SK-N-SH treated with all-trans-retinoic acid at 6 μM for 48 hours (cell line): ENCODE measurements around the gene MXRA7.

Experiments used
- ATAC-seq: fragments of 200-7000 bp; cut with Tn5 transposase; 3 replicates; pipeline ENCODE4 v1.9.1; 2020; ENCODE audit warnings: mild to moderate bottlenecking, moderate library complexity
- ARNTL ChIP-seq: fragments of 450-650 bp; formaldehyde crosslinking; IDR thresholded peaks from 2 replicates; pipeline ENCODE4 v1.5.0; 2020; ENCODE audit warnings: low read depth, mild to moderate bottlenecking, moderate library complexity, borderline replicate concordance
- BACH2 ChIP-seq: fragments of 250-450 bp; sonication (Bioruptor Pico); IDR thresholded peaks from 2 replicates; pipeline ENCODE4 v1.9.0; 2021; ENCODE audit warnings: mild to moderate bottlenecking, borderline replicate concordance
- CREB5 ChIP-seq: fragments of 250-450 bp; sonication (Bioruptor Pico); IDR thresholded peaks from 2 replicates; pipeline ENCODE4 v1.5.1; 2020; ENCODE audit warnings: low read depth, mild to moderate bottlenecking, moderate library complexity
- CSDC2 ChIP-seq: fragments of 250-450 bp; sonication (Bioruptor Pico); IDR thresholded peaks from 2 replicates; pipeline ENCODE4 v1.5.0; 2020; ENCODE audit warnings: mild to moderate bottlenecking, moderate library complexity
- CSRNP3 ChIP-seq: fragments of 250-450 bp; sonication (Bioruptor Pico); IDR thresholded peaks from 2 replicates; pipeline ENCODE4 v1.5.1; 2021; ENCODE audit warnings: mild to moderate bottlenecking, moderate library complexity
- ESRRG ChIP-seq: fragments of 250-450 bp; sonication (Bioruptor Pico); IDR thresholded peaks from 2 replicates; pipeline ENCODE4 v1.6.1; 2021; ENCODE audit warnings: mild to moderate bottlenecking
- GLIS3 ChIP-seq: fragments of 250-450 bp; sonication (Bioruptor Pico); IDR thresholded peaks from 2 replicates; pipeline ENCODE4 v1.5.0; 2020; ENCODE audit warnings: mild to moderate bottlenecking, moderate library complexity
- ISL1 ChIP-seq: fragments of 250-450 bp; sonication (Bioruptor Pico); IDR thresholded peaks from 2 replicates; pipeline ENCODE4 v2.1.2; 2022; ENCODE audit warnings: mild to moderate bottlenecking, moderate library complexity
- OSR1 ChIP-seq: fragments of 250-450 bp; sonication (Bioruptor Pico); IDR thresholded peaks from 2 replicates; pipeline ENCODE4 v1.8.0; 2022; ENCODE audit warnings: moderate library complexity, mild to moderate bottlenecking, inconsistent platforms
- PATZ1 ChIP-seq: fragments of 250-450 bp; sonication (Bioruptor Pico); IDR thresholded peaks from 2 replicates; pipeline ENCODE4 v1.8.0; 2020; ENCODE audit warnings: mild to moderate bottlenecking, moderate library complexity, borderline replicate concordance
- POU6F1 ChIP-seq: fragments of 250-450 bp; sonication (Bioruptor Pico); IDR thresholded peaks from 2 replicates; pipeline ENCODE4 v1.8.0; 2021; ENCODE audit warnings: low read depth, mild to moderate bottlenecking, moderate library complexity, borderline replicate concordance
- PPARA ChIP-seq: fragments of 250-450 bp; sonication (Bioruptor Pico); IDR thresholded peaks from 2 replicates; pipeline ENCODE4 v1.5.0; 2020; ENCODE audit warnings: mild to moderate bottlenecking, borderline replicate concordance
- RARB ChIP-seq: fragments of 250-450 bp; sonication (Bioruptor Pico); IDR thresholded peaks from 2 replicates; pipeline ENCODE4 v1.8.0; 2021; ENCODE audit warnings: mild to moderate bottlenecking, moderate library complexity
- SNAI2 ChIP-seq: fragments of 250-450 bp; sonication (Bioruptor Pico); IDR thresholded peaks from 2 replicates; pipeline ENCODE4 v1.5.0; 2020; ENCODE audit warnings: mild to moderate bottlenecking, moderate library complexity
- TCF4 ChIP-seq: fragments of 250-450 bp; sonication (Bioruptor Pico); IDR thresholded peaks from 2 replicates; pipeline ENCODE4 v1.8.0; 2021; ENCODE audit warnings: mild to moderate bottlenecking, moderate library complexity, borderline replicate concordance
- TOX ChIP-seq: fragments of 250-450 bp; sonication (Bioruptor Pico); IDR thresholded peaks from 2 replicates; pipeline ENCODE4 v1.8.0; 2021; ENCODE audit warnings: mild to moderate bottlenecking, moderate library complexity, borderline replicate concordance
- TSHZ2 ChIP-seq: fragments of 250-450 bp; sonication (Bioruptor Pico); IDR thresholded peaks from 2 replicates; pipeline ENCODE4 v1.5.0; 2020; ENCODE audit warnings: mild to moderate bottlenecking, moderate library complexity
- ZFP3 ChIP-seq: fragments of 250-450 bp; sonication (Bioruptor Pico); IDR thresholded peaks from 2 replicates; pipeline ENCODE4 v1.5.0; 2020; ENCODE audit warnings: mild to moderate bottlenecking, moderate library complexity
- ZFP30 ChIP-seq: fragments of 450-650 bp; formaldehyde crosslinking; IDR thresholded peaks from 2 replicates; pipeline ENCODE4 v1.5.0; 2022; ENCODE audit warnings: mild to moderate bottlenecking, moderate library complexity
- ZNF565 ChIP-seq: fragments of 450-650 bp; formaldehyde crosslinking; conservative IDR thresholded peaks from 2 replicates; pipeline ENCODE4 v1.5.0; 2020; ENCODE audit warnings: low read depth, mild to moderate bottlenecking, moderate library complexity
- ZNF70 ChIP-seq: fragments of 450-650 bp; formaldehyde crosslinking; IDR thresholded peaks from 2 replicates; pipeline ENCODE4 v1.5.0; 2020; ENCODE audit warnings: mild to moderate bottlenecking, moderate library complexity
- ZNF8 ChIP-seq: fragments of 450-650 bp; formaldehyde crosslinking; IDR thresholded peaks from 2 replicates; pipeline ENCODE4 v1.5.0; 2020; ENCODE audit warnings: mild to moderate bottlenecking, moderate library complexity

MXRA7 gene

GRCh38 chr17:76678330-76678729 lies 32.4 kb downstream of the MXRA7 start (continued):
- no peak for TF ChIP-seq ARNTL (CRISPR knock-in tag)
- no peak for TF ChIP-seq ZNF8 (CRISPR knock-in tag)
- no peak for TF ChIP-seq OSR1
- TF ChIP-seq CREB5, result no peak
- TF ChIP-seq RARB, result no peak

- ATAC-seq, result no peak
- TF ChIP-seq ARNTL (CRISPR knock-in tag) (no peak), TOX (no peak), CSRNP3 (no peak), GLIS3 (no peak), ISL1 (no peak), TSHZ2 (CRISPR knock-in tag) (no peak), CREB5 (no peak), TCF4 (CRISPR knock-in tag) (no peak), PATZ1 (no peak), CSDC2 (CRISPR knock-in tag) (no peak), SNAI2 (CRISPR knock-in tag) (no peak), ZNF8 (CRISPR knock-in tag) (no peak)
These were observed 33.4 kb downstream of the MXRA7 start for GRCh38 chr17:76677406-76677805.

- no peak for TF ChIP-seq TCF4 (CRISPR knock-in tag)
- no peak for ATAC-seq
These were observed 34.1 kb downstream of the MXRA7 start for GRCh38 chr17:76676629-76677028.

- no peak for ATAC-seq
- no peak for TF ChIP-seq ESRRG (CRISPR knock-in tag)
- TF ChIP-seq BACH2 (CRISPR knock-in tag), result no peak
- TF ChIP-seq GLIS3, result no peak
- no peak for TF ChIP-seq ZFP30
- no peak for TF ChIP-seq ARNTL (CRISPR knock-in tag)
- TF ChIP-seq SNAI2 (CRISPR knock-in tag), result no peak
- TF ChIP-seq POU6F1 (CRISPR knock-in tag), result no peak
- no peak for TF ChIP-seq ZNF565
- TF ChIP-seq ZNF70 (CRISPR knock-in tag), result no peak
- TF ChIP-seq CSRNP3, result no peak
- no peak for TF ChIP-seq ZFP3 (CRISPR knock-in tag)
- no peak for TF ChIP-seq PPARA (CRISPR knock-in tag)
- no peak for TF ChIP-seq ZNF8 (CRISPR knock-in tag)
- no peak for TF ChIP-seq CSDC2 (CRISPR knock-in tag)
- TF ChIP-seq TCF4 (CRISPR knock-in tag), result no peak
- TF ChIP-seq ISL1, result no peak
- TF ChIP-seq, all 23 proteins: peak for 0
These were observed 35.1 kb downstream of the MXRA7 start for GRCh38 chr17:76675648-76676047.
